Stimulated activated CD4-positive, alpha-beta T cell treated with anti-CD3 and anti-CD28 coated beads, Interleukin-4, amount 100 ng/mL, for 4 hours (primary cell): ENCODE results near the gene AMH.
A peak's percentile ranks its signal among the peaks of the same experiment; 100 is the strongest.
"Not testable (repeated sequence)": the region's sequence is repeated elsewhere in the genome, so short reads cannot be mapped to it uniquely, and the experiment has no call there.

Experiments used
- DNase-seq, 2 experiments: peaks; one replicate each; pipeline ENCODE4 v3.0.0-alpha.2; 2020

Gene AMH

GRCh38 chr19:2271234-2272103 is 22.3 kb downstream of the AMH start:
- DNase-seq = no peak

- DNase-seq = peak; percentile 48 to 69
Measured at GRCh38 chr19:2273356-2274184, 24.4 kb downstream of the AMH start.

DNA sequence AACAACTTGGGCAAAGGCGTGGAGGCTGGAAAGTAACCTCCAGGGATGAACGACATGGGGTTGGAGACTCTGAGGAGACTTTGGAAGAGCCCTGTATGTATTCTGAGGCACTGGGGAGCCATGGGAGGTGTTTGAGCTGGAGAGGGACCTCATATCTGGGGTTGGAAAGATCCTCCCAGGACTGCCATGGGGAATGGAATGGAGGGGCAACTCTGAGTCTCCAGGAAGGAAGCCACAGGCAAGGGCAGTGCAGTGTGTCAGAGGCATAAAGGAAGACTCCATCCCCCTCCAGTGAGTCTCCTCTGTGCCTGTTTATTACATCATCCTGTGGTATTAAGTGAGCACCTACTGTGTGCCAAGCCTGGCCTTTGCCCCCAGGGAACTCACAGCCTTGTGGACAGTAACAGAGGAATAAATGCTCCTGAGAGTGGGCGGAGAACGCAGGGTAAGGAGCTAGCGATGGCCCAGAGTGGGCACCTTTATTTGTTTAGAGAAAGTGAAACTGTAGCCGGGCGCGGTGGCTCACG is 25.1 kb downstream of the AMH start:
- no peak for DNase-seq

DNA sequence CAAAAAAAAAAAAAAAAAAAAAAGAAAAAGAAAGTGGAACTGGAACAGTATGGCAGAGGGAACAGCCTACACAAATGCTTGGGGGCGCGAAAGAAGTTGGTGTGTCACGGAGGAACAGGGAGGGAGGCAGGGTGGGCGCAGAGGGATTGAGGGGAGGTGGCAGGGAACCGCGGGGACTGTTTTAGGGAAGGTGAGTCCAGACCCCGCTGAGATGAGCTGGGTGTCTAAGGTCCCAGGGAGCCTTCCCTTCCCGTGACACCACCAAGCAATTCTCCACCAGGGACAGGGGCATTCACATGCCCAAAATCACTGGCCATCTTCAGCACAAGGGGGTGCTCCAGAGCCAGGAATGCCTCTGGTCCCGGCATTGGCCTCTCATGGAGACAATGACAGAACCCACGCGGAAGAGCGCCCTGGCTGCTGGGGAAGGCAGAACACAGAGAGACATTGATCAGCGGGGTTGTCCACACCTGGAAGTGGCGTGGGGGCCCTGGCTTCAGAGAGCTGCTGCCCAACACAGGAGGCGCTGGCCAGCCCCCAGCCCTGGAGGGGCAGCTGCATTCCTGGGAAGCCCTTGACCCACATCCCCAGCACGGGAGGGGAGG is 25.9 kb downstream of the AMH start:
- DNase-seq = peak in 1 of 2 experiments; percentile 38

DNA sequence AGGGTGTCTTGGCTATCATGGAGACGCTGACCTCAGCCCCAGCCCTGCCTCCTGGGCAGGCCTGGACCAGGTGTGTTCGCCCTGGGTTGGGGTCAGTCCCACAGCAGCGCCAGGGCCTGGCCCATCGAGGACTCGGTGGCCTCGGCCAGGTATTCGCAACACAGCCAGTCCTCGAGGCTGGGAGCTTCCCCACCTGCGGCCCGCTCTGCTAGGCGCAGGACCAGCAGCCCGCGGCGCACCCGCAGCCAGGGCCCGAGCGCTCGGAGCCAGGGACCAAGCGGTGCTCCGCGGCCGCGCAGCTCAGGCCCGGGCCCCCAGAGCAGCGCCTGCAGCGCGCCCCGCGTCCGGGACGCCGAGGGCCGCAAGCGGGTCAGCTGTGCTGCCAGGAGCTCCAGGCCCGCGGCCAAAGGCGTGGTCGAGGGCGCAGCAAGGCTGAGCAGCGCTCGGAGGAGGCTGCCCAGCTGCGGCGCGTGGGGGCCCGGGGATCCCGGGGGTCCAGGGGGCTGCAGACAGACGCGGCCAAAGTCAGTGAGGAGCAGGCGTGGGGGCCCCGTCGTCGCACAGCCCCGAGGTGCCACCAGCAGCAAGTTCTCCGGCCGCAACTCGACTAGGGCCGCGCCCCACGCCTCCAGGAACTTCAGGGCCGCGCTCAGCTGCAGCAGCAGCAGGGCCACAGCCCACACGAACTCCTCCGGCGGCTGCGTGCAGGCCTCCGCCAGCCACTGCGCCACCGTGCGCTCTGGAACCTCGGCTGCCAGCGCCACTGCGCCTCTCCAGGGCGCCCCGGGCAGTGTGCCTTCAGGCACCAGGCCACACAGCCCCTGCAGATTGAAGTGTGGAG is 26.7 kb downstream of the AMH start:
- DNase-seq = no peak

- DNase-seq = no peak
Measured at GRCh38 chr19:2276429-2276986, 27.4 kb downstream of the AMH start.

DNA sequence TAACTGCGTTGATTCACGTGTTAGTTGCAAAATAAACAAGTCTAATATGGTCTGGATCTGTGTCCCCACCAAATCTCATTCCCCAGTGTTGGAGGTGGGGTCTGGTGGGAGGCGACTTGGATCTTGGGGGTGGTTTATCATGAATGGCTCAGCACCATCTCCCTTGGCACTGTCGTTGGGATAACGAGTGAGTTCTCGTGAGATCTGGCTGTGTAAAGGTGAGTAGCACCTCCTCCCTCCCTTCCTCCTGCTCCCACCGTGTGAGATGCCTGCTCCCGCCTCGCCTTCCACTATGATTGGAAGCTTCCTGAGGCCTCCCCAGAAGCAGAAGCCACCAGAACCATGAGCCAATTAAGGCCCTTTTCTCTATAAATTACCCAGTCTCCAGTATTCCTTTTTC is 28.0 kb downstream of the AMH start:
- DNase-seq = no peak

DNA sequence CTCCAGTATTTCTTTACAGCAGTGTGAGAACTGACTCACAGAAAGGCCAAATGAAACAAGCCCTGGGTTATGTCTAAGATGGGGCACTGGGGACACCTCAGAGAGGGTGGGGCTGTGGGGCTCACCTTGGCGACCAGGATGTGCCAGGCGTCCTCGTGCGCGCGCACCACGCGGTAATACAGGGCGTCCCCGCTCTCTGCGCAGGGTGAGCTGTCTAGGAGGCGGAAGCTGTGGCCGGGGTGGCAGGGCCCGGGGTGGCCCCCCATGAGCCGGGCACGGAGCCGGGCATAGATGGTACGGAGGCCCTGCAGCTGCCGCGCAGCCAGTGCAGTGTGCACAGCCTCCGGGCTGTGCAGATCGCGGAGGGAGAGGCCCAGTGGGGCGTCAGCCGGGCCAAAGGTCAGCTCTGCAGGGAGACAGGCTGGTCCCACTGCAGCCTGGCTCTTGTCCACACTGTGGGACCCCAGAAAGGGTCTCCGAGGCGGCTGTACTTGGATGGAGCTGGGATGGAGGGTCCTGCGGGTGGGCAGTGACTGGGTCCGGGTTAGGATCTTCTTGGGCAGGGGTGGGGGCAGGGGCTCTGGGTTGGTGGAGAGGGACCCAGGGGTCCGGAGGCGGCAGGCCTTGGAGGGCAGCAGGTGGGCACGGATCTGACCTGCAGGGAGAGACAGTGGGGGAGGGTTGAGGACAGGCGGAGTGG is 29.5 kb downstream of the AMH start:
- no peak for DNase-seq

GRCh38 chr19:2280633-2281264 is 31.6 kb downstream of the AMH start:
- no peak for DNase-seq

- not testable (repeated sequence) for DNase-seq
Measured at GRCh38 chr19:2281265-2282061, 32.3 kb downstream of the AMH start.

DNA sequence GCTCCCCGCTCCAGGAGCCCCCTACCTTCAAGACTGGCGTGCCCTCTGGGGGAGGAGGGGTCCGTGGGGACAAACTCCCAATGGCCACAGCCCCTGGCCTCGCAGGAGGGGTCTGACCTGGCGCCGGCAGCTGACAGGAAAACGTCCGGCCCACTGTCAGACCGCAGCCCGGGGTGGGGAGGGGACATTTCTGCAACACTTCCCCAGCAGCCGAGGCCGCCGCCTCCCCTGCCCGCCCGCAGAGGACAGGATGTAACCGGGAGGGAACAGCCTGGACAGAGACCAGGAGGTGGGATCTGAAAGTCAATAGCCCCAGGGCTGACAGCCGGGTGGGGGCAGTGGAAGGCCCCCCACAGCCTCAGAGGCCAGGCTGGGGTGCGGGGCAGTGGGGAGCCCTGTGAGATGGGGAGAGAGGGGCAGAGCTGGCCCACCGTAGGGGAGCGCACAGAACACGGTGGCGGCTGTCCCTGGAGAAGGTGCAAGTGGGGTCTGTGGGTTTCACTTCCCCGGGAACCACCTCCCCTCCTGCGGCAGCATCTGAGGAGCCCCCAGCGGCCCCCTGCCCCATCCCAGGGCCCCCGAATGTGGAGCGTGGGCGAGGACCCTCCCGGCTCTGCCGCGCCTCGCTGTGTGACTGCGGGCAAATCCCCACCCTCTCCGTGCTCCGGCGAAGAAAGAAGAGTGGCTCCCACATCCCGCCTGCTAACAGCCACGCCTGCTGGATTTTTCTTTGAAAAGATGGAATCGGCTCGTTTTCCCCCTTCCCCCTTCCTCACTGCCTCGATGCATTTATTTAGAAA is 33.1 kb downstream of the AMH start, which contains the start of gene PEAK3:
Gene PEAK3, minus strand, starts transcription at position 114 of the 800 bp plus-strand sequence. CDS start 1,244 bp downstream, outside the sequence.
- peak in 1 of 2 experiments; percentile 14 for DNase-seq

DNA sequence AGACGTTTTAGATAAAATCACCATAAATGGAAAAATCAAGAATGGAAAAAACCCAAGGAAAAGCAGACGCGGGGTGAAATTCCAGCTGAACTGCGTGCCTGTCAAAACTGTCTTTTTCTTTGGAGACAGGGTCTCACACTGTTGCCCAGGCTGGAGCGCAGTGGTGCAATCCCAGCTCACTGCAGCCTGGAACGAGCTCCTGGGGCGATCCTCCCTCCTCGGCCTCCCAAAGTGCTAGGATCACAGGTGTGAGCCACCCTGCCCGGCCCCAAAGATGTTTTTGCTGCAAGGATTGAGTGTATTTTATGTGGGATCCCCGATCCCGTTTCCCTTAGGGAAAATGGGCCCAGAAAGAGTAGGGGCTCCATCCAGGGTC is 33.7 kb downstream of the AMH start:
- no peak for DNase-seq

DNA sequence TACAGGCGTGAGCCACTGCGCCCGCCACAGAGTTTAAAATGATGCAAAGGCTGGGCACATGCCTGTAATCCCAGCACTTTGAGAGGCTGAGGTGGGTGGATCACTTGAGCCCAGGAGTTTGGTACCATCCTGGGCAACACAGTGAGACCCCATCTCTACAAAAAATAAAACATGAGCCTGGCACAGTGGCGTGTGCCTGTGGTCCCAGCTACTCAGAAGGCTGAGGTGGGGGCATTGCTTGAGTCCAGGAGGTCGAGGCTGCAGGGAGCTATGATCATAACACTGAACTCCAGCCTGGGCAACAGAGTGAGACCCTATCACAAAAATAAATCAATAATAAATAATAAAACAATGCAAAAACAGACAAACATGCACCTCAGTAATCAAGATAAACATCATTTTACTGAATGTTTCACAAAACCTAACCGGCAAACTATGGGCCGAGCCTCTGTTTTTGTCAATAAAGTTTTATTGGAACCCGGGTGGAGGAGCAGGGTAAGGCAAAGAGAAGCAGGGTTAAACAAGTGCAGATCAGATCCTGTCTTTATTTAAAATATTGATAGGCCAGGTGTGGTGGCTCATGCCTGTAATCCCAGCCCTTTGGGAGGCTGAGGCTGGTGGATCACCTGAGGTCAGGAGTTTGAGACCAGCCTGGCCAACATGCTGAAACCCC is 34.8 kb downstream of the AMH start:
- no peak for DNase-seq

- no peak for DNase-seq
Measured at GRCh38 chr19:2286402-2287140, 37.4 kb downstream of the AMH start.

DNA sequence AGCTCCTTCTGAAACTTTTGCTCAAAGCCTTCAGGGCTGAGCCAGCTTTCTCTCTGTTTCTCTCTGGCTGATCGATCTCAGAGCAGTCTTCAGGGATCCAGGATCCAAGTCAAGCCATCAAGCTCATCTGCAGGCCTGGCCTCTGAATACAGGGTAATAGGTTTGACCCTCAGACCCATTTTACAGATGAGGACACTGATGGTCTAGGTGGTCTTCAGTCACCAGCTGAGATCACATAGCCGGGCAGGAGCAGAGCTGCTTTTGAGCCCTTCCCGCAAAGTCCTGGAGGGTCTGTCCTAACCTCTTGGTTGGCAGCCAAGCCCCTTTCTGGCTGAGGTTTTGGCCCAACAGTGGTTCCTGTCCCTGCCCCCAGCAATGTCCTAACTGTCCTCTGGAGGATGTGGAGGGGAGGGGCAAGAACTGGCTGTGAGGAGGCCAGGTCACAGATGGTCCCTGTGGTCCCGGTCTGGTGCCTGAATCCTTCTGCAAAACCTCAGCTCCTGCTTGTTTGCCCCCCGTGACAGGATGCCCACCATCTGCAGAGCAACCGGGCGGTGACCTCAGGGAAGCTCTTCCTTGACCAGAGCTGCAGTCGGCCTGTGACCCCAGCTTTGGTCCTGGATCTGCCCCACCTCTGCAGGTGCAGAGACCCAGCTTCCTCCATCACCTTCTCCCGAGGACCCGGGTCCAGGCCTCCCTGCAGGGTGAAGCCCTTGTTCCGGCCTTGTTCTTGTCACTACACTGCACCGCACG is 38.6 kb downstream of the AMH start:
- no peak for DNase-seq

DNA sequence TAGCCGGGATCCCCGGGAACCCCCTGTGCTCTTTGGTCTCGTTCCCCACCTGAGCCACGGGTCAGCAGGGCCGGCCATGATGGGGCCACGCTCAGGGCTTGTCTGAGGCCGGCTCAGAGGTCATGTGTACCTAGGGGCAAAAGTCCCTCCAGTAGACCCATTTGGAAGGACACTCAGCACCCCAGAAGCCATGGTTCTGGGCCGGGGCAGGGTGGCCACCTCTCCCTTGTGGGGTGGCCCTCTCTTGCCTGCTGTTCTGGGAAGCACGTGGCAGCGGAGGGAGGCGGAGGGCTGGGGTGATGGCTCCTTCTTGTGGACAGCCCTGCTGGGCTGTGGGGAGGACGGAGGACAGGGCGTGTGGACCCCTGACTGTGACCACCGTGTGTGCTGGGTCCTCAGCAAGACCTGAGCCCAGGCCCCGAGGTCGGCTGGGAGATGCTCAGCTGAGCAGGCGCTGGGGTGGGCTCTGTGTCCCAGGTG is 39.3 kb downstream of the AMH start:
- no peak for DNase-seq
